ENCODE results near the gene WDR4. TPM values are rescaled to one million over a fixed set of nuclear protein-coding genes. Genes with fewer than 3 reads are reported as not detected.

WDR4 gene
- total RNA-seq, 1 experiment from 2014 or later = 42.6 TPM

GRCh38 chr21:42887326-42887725 lies 8.0 kb upstream of the WDR4 start (continued):
- TF ChIP-seq ZNF423 (CRISPR knock-in tag; IDR thresholded peaks at IDR 0.05) = no peak

GRCh38 chr21:42883921-42884320 lies 4.6 kb upstream of the WDR4 start:
- ChIA-PET POLR2A (no interaction called here), CTCF (no interaction called here)
- no peak overlapping the region for H3K27ac Mint-ChIP-seq
- DNase-seq (ENCODE audit: low spot score) (no peak), ATAC-seq (no peak)
- H3K9me3 Mint-ChIP-seq = peaks cover 7% of the 10 kb centered on the region
- no peaks in the 10 kb centered on the region for H3K36me3 Mint-ChIP-seq
- H3K27me3 Mint-ChIP-seq (ENCODE audit: low read depth) = no peaks in the 10 kb centered on the region
- H3K4me3 Mint-ChIP-seq = no peak overlapping the region
- TF ChIP-seq MXD4 (CRISPR knock-in tag; IDR thresholded peaks at IDR 0.05; ENCODE audit: borderline replicate concordance) (no peak), NR3C1 (CRISPR knock-in tag; conservative IDR thresholded peaks at IDR 0.05; ENCODE audit: low read depth) (no peak), FOXP1 (CRISPR knock-in tag; IDR thresholded peaks at IDR 0.05; ENCODE audit: borderline replicate concordance) (no peak), NFE2L1 (CRISPR knock-in tag; IDR thresholded peaks at IDR 0.05) (no peak), PREB (CRISPR knock-in tag; IDR thresholded peaks at IDR 0.05; ENCODE audit: borderline replicate concordance) (no peak), ARID4B (CRISPR knock-in tag; IDR thresholded peaks at IDR 0.05; ENCODE audit: borderline replicate concordance) (no peak), NFYB (CRISPR knock-in tag; conservative IDR thresholded peaks at IDR 0.05; ENCODE audit: low read depth) (no peak), E2F4 (CRISPR knock-in tag; IDR thresholded peaks at IDR 0.05; ENCODE audit: borderline replicate concordance, low read depth) (no peak), GTF2I (CRISPR knock-in tag; conservative IDR thresholded peaks at IDR 0.05) (no peak)
- peaks cover 17% of the 10 kb centered on the region for H3K4me1 Mint-ChIP-seq

- POLR2A ChIA-PET = no interaction called here
- no peak for DNase-seq (ENCODE audit: low spot score)
- CTCF ChIA-PET = no interaction called here
- Mint-ChIP-seq H3K27me3 (ENCODE audit: low read depth) (no peaks in the 10 kb centered on the region), H3K36me3 (peaks cover 11% of the 10 kb centered on the region), H3K4me1 (peaks cover 23% of the 10 kb centered on the region), H3K27ac (peak overlapping the region; percentile 95), H3K4me3 (peak overlapping the region; percentile 94), H3K9me3 (peaks cover 7% of the 10 kb centered on the region)
- no peak for ATAC-seq
- no peak for TF ChIP-seq NFE2L1 (CRISPR knock-in tag; IDR thresholded peaks at IDR 0.05)
- no peak for TF ChIP-seq CREB1 (CRISPR knock-in tag; IDR thresholded peaks at IDR 0.05)
- no peak for TF ChIP-seq ATF2 (CRISPR knock-in tag; IDR thresholded peaks at IDR 0.05; ENCODE audit: borderline replicate concordance, low read depth)
- no peak for TF ChIP-seq ZBTB21 (CRISPR knock-in tag; IDR thresholded peaks at IDR 0.05; ENCODE audit: borderline replicate concordance)
- no peak for TF ChIP-seq ZMAT4 (CRISPR knock-in tag; IDR thresholded peaks at IDR 0.05)
- no peak for TF ChIP-seq AR (CRISPR knock-in tag; IDR thresholded peaks at IDR 0.05)
- no peak for TF ChIP-seq TCF7 (CRISPR knock-in tag; IDR thresholded peaks at IDR 0.05; ENCODE audit: low read depth)
- no peak for TF ChIP-seq SMAD4 (CRISPR knock-in tag; IDR thresholded peaks at IDR 0.05)
- TF ChIP-seq IRF1 (CRISPR knock-in tag; IDR thresholded peaks at IDR 0.05) = no peak
- no peak for TF ChIP-seq ETV6 (CRISPR knock-in tag; IDR thresholded peaks at IDR 0.05)
- TF ChIP-seq MXD4 (CRISPR knock-in tag; IDR thresholded peaks at IDR 0.05; ENCODE audit: borderline replicate concordance) = no peak
Observed at GRCh38 chr21:42880352-42880751, 1.0 kb upstream of the WDR4 start.
